ENCODE results near the gene C2CD2L.
A peak's percentile ranks its signal among the peaks of the same experiment; 100 is the strongest.
"Not testable (repeated sequence)": the region's sequence is repeated elsewhere in the genome, so short reads cannot be mapped to it uniquely, and the experiment has no call there.

The C2CD2L gene

DNA sequence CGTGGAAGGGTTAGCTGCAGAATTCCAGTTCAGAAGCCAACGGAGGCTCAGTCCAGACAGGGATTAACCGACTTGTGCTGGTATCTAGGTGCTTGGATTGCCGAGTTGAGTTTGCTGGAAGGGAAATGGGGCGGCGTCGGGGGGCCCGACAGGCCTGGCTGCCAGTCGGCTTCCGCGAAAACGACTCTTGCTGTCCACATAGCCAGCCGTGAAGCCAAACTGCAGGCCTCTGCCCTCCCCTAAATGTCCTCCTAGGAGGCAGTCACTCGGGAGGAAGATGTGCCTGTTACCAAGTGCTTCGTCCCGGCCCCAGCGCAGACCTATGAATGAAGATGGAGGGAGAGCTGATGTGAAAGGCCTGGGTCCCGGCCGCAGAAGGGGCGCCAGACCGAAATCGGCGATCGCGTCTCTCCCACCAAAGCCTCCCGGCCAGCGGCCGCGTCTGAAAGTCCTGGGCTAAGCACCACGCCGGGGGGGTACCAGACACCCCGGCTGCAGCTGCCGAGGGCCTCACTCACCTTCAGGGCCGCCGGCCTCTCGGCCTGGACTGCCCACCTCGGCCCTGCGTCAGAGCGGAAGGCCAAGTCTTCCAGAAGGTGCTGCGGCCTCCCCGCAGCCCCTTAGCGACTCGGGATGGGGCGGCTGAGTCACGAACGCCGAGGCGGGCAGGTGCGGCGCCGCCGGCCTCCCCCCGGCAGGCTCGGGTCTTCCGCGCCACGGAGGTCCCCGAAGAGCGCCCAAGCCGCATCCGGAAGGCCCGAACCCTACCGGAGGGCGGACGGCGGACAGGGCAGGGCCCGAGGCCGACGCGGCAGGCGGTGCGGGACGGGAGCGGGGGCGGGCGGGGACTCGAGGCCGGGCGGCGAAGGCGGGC, 13.0 kb upstream of the C2CD2L start:
- peak; percentile 69 for DNase-seq

DNA sequence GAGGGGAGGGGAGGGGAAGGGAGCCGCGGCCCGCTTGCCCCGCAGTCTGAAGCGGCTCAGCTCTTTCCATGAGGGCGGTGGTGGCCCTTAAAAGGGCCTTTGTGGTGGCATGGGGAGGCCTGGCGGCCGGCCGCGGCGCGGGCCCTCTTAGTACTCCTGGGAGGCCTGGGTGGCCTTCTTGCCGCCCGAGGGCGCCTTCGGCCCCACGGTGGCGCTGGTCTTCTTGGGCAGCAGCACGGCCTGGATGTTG, 12.4 kb upstream of the C2CD2L start:
- peak; percentile 79 for DNase-seq

DNA sequence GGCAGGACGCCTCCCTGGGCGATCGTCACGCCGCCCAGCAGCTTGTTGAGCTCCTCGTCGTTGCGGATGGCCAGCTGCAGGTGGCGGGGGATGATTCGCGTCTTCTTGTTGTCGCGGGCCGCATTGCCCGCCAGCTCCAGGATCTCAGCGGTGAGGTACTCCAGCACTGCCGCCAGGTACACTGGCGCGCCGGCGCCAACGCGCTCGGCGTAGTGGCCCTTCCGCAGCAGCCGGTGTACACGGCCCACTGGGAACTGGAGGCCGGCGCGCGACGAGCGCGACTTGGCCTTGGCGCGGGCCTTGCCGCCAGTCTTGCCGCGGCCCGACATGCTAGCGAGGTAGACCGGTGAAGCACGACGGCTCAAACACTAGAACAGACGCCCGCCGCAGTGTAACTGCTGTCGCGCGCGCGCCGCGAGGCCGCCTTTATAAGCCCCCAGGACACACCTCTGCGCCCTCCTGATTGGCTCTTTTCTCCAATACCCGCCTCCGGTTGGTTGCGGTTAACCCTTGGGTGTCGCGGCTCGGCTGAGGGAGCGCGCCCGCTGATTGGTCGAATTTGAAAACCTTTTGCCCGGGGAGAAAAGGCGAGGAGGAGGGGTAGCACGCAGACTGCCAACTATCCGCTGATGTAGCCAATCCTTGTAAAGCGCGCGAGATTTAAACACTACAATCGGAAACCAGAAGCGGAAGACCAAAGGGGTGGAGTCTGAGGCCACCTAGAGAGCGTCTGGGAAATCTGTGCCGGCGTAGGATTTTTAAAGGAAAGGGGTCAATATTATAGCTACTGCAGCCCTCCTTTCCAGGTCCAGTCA, 11.9 kb upstream of the C2CD2L start:
- DNase-seq, result peak; percentile 100

DNA sequence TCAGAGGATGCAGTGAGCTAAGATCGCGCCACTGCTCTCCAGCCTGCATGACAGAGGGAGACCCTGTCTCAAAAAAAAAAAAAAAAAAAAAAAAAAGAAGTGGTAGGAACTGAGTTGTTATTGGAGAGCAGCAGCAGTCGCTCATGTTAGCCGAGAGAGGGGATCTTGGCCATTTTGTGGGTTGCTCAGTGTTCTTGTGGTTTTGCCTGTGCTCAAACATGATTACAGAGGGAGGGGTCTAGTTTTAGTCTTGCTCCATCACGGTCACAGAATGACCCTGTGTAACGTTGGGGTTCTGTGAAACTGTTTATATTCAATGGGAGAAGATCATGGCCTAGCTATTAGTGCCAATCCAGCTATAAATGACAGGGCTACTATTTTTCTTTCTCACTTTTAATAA, 7.4 kb upstream of the C2CD2L start:
- DNase-seq, result peak; percentile 87

DNA sequence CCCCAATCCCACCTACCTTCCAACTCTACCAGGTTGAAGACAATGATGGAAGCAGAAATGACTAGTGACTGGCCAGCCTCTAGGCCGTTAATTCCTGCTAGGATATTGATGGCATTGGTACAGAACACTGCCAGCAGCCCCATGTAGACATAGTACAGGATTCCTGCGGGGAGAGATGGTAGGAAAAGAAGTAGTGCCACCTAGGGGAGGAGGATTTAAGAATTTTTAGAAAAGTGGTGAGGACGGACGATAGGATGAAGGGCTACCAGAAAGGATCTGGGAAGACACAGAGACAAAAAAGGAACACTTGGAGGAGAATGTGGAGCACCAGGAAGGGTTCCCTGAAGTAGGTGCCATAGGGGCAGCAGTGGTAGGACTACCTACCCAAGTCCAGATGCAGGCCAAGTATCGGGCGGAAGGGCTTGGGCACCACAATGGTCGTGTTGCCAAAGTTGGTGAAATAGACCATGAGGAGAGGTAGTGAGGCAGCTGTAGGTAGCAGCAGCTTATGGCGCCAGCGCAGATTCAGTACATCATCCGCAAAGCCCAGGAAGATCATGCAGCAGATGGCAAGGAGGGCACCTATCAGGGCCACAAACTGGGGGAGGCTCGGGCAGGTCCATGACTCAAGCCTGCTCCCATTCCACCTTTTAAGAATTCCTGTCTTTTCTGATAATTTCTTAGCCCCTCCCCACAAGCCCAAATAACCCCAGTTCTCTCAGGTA, 6.7 kb upstream of the C2CD2L start:
- peak; percentile 76 for DNase-seq

DNA sequence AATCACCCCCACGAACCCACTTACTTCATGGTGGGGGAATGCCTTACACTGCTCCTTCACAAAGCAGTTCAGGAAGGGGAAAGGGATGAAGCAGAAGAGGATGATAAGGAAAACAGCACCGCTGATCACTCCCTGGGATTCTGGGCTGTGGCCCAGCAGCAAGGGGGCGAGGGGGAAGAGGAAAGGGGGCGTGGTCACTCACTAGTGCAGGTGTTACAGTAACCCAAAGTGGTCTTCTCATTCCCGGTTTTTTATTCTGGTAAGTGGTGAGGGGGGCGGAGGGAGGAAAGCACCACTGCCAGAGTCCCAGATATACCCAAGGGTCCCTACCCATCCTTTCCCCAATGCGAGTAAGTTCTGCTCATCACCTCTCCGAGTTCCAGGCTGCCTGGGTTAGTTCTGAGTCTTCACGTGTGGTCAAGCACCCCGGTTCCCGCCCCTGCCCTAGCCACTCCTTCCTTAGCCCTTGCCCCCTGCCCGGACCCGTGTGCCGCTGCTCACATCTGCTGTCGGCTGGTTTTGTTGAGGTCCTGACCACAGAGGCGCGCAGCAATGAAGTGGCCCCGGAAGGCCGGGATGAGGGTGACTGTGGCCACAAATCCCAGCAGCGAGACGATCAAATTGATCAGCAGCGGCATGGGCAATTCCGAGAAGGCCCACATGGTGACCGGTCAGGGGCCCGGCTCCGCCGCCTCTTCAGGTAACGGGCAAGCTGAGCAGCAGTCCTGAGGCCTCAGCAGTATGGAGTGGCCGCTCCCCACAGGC, 6.0 kb upstream of the C2CD2L start:
- DNase-seq, result peak; percentile 46

DNA sequence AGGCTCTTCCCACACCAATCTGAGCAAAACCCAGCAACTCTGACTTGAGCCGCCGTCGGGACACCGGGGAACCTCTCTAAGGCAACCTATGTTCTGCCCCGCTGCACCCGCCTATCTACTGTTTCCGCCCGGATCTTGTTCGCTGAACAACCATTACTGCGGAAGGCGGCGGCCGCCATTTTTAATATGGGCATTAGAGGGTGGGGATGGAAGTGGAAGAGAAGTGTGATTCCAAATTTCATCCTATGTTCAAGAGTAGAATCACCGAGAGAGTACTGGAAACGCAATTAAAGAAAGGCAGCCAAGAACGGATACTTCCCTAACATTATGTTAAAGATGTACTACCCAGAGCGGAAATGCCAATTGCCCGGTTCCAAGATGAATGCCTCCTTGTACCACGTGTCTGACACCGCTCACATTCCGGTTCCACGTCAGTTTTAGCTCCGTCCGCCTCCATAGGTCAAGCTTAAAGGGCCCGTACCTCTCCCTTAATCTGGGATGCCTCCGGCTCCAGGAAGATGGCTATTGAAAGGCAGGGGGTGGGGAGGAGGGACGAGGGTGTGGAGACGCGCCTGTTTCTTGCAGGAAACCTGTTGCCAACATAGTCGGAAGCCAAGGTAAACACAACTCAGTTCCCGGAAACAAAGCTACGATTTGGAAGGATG, 5.3 kb upstream of the C2CD2L start, which contains the start of gene DPAGT1:
Gene DPAGT1 (minus strand): TSS at position 95 of the 665 bp plus-strand sequence. CDS start 198 bp downstream, outside the sequence.
- peak; percentile 97 for DNase-seq

DNA sequence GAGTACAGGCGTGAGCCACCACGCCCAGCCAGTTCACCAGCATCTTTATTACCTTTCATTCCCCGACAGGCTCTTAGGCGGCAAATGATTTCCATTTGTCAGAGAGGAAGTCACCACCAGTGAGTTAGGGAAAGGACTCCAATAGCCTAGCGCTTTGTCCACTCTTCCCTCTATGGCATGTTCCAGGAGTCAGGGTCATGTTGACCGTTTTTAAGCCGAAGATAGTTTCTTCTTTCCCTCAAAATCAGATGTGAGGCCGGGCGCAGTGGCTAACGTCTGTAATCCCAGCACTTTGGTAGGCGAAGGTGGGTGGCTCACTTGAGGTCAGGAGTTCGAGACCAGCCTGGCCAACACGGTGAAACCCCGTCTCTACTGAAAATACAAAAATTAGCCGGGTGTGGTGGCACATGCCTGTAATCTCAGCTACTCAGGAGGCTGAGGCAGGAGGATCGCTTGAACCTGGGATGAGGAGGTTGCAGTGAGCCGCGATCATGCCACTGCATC, 3.9 kb upstream of the C2CD2L start:
- not testable (repeated sequence) for DNase-seq

DNA sequence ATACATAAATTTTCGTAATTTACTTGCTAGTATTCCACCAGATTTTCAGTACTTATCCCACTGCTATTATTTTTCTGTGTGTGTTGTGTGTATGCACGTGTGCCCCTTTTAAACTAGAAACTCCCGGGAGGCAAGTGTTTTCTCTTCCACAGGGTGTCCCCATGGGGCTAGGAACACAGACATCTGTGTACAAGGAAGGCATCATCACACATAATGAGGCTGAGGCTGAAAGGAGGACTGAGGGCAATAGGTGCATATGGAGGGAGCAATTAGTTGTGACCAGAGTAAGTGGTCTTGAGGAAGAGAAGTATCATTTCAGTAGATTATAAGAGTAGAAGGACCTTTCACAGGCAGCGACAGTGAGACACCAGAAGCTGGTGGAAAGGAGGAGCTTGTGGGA, 3.4 kb upstream of the C2CD2L start:
- DNase-seq, result peak; percentile 54

DNA sequence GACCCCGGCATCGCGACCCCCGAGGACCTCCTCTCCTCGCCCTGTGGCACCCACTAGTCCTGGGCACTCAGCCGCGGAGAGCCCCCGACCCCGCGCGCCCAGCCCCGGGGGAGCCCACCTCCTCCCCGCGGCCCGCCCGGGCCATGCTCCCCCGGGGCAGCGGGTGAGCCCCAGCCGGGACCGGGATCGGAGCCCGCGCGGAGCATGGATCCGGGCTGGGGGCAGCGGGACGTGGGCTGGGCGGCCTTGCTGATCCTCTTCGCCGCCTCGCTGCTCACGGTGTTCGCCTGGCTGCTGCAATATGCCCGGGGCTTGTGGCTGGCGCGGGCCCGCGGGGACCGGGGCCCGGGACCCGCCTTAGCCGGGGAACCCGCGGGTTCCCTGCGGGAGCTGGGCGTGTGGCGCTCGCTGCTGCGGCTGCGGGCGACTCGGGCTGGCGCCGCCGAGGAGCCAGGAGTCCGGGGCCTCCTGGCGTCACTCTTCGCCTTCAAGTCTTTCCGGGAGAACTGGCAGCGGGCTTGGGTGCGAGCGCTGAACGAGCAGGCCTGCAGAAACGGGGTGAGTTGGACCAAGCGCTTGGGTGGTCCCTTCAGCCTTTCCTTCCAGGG, 498 bp downstream of the C2CD2L start:
- peak; percentile 28 for DNase-seq

DNA sequence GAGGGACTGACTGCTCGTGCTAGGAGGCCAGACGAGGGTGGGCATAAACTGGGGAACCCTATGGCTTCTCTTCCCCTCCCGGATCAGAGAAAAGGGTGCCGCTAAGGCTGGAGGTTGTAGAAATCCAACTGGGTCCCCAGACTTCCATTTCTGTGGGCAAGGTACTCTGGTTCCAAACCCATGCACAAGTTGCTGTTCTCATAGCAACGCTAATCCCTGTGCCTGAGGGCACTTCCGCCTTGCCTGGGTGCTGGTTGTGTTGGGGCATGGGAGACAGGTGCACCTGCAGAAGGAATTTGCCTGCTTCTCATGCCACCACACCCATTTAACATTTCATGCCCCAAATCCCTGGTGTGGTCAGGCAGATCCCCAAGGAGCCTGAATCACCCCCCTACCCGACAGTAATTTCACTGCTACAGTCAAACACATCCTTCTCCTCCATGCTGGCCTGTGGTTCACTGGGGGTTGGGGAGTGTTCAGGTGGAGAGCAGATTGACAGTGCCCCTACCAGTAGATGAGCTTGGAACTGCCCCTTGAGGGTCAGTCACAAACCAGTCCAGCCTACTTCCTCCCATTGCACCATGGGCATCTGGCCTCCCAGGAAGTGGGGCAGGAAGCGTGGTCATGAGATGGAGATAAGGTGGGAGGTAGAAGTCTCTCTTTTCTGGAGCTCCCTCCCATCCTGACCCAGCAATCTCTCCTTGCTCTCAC, 1.2 kb downstream of the C2CD2L start:
- peak; percentile 65 for DNase-seq

DNA sequence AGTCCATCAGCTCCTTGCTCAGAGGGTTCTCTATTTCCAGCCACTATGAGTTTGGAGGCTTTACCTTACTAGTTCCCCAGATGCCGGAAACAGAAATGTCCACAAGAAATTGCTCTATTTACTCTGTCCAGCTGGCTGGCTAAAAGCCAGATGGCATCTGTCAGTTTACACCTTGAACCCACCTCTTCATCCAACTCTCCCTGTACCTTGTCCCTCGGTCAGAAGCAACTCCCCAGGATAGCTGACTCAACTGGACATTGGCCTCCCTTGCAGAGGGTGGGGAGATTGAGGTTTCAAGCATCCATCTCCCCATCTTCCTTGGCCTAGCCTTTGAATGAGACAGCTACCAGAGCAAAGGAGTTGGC, 1.7 kb downstream of the C2CD2L start:
- no peak for DNase-seq

DNA sequence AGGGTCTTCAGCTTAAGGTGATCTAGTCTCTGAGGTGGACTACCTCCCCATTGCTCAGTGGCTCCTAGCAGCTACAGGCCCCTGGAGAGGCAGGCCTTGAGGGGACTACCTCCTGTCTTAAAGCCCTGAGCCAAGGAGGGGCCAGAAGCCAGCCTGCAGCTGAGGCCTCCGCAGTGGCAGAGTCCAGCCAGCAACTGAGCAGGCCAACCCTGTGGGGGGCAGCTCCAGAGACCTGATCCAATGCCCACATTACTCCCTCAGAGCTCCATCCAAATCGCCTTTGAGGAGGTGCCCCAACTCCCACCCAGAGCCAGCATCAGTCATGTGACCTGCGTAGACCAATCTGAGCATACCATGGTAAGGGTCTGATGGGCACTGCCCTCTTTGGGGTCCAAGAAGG, 2.7 kb downstream of the C2CD2L start:
- no peak for DNase-seq

DNA sequence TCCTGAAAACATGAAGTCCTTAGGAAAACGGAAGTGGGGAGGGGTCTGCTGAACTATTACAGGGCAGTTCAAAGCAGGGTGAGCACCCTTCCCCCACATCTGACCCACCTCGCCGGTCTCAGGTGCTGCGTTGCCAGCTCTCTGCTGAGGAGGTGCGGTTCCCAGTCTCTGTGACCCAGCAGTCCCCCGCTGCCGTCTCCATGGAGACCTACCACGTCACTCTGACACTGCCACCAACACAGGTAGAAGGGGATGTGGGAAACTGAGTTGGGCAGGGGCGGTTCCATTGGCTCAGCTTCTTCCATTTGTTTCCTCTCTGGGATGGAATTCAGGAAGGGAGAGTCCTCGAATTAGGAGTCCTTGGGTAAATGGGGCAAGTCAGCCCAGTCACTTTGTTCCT, 3.3 kb downstream of the C2CD2L start:
- no peak for DNase-seq

DNA sequence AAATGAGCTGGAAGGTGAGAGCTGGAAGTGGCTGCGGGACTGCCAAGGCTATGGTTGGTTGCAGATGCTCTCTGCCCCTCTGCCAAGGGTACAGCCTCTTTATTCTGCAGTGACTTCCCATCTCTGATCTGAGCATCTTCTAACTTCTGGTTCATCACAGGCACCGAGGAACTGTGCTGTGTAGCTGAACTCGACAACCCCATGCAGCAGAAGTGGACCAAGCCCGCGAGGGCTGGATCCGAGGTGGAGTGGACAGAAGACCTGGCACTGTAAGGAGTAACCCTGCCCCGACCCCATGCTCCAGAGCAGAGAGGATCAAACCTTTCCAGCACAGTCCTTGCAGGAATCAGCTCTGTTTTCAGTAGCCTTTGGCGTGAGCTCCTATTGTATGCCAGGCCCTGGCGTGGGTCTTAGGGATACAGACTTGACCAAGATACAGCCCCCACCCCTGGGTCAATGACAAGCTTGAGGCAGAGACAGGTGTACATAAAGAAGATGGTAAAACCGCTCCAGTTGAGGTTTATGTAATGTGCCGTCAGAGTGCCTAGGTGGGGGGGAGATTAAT, 4.3 kb downstream of the C2CD2L start:
- no peak for DNase-seq

DNA sequence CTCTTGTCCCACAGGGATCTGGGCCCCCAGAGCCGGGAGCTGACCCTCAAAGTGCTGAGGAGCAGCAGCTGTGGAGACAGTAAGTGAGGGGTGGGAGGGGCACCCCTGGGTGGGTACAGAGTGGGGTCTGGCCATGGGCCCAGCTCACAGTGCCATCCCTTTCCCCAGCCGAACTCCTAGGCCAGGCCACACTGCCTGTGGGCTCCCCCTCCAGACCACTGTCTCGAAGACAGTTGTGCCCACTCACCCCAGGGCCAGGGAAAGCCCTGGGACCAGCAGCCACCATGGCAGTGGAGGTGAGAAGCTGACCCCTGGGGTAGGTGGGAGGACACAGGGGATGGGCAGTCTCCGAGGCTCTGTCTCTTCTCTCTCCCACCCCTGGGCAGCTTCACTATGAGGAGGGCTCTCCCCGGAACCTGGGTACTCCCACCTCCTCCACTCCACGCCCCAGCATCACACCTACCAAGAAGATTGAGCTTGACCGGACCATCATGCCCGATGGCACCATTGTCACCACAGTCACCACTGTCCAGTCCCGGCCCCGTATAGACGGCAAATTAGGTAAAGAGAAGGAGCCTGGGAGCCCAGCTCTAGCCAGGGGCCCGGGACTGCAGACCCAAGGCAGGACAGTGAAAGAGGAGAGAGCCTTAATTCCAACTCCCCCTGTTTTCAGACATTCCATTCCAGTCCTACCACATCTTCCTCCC, 5.3 kb downstream of the C2CD2L start:
- no peak for DNase-seq

DNA sequence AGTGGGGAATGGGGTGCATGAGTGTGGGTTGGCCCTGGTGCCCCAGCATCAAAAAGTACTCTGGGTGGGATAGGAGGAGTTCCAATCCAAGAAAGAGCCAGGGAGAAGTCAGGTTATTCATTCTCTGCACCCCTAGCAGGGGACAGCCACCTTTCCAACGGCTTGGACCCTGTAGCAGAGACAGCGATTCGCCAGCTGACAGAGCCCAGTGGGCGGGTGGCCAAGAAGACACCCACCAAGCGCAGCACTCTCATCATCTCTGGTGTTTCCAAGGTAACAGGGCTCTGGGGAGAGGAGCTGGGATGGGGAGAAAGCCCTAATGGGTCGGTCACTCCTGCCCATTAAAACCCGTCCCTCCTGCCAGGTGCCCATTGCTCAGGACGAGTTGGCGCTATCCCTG, 6.6 kb downstream of the C2CD2L start:
- no peak for DNase-seq

DNA sequence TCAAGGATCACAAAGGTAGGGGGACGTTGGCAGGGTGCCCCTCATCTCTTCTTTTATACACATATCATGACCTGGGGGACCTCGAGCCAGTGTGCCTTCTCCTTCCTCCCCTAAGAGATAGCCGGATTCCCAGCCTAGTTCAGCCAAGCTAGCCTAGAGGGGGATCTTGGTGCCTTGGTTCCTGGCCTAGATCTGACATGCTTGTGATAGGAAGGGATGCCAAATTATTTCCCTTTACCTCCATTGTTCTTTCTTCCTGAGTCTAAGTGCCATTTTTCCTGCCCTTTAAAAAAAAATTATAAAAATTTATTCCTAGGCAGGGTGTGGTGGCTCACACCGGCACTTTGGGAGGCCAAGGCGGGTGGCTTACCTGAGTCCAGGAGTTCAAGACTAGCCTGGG, 7.2 kb downstream of the C2CD2L start:
- no peak for DNase-seq

DNA sequence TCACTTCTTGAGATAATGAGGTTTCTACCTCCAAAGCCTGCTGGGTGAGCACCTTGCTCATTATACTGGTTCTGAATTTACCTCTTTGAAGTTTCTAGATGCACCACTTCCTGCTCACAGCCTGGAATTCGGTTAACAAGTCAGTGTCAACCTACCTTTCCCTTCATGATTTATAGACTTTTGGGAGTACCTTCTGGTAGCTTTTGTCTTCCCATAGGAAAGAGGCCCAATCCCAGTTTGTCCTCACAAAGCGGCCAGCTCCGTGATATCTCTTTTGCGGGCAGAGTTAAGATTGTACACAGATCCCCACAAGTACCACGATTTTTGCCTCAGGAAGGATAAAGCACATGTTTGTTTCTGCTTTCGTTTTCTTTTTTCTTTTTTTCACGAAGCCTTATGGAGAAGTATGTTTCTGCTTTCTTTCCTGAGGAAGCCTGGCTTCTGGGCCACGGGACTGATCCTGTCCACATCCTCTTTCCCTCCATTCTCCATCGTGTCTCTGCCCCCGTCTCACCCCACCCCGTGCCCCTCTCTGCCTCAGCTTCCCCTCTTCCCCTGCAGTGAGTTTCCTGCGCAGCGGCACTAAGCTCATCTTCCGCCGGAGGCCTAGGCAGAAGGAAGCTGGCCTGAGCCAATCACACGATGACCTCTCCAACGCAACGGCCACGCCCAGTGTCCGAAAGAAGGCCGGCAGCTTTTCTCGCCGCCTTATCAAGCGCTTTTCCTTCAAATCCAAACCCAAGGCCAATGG, 8.5 kb downstream of the C2CD2L start:
- no peak for DNase-seq
